ENCODE measurements around the gene FURIN. TPM values are rescaled to one million over a fixed set of nuclear protein-coding genes. Genes with fewer than 3 reads are reported as not detected.

FURIN gene
- total and polyA plus RNA-seq, 2 donors, result 11.5 to 36.7 TPM

- DNase-seq (ENCODE audit: low read depth in 6 of 9, low spot score in 9 of 9), result no peak
- H3K36me3 ChIP-seq (ENCODE audit: control insufficient read depth in 2 of 2, insufficient read depth in 2 of 2, low read length in 1 of 2), result no peaks in the 10 kb centered on the region
- no peak overlapping the region for H3K27ac ChIP-seq (ENCODE audit: low read depth in 1 of 2, low read length in 1 of 2)
- H3K4me3 ChIP-seq (ENCODE audit: low read length in 2 of 2), result no peak overlapping the region
- peaks cover 0 to 2% of the 10 kb centered on the region in 2 donors for H3K4me1 ChIP-seq (ENCODE audit: control insufficient read depth in 2 of 2, insufficient read depth in 2 of 2, low read length in 2 of 2)
- WGBS, result 93% methylated on average over 5 of the region's 5 CpGs
- H3K27me3 ChIP-seq (ENCODE audit: control insufficient read depth in 2 of 2, insufficient read depth in 1 of 2, low read length in 1 of 2), result no peaks in the 10 kb centered on the region
- H3K9me3 ChIP-seq (ENCODE audit: control insufficient read depth in 2 of 2, insufficient read depth in 1 of 2, low read length in 1 of 2), result no peaks in the 10 kb centered on the region
Observed at GRCh38 chr15:90862964-90863778, 5.2 kb upstream of the FURIN start.

- H3K4me3 ChIP-seq (ENCODE audit: low read length in 2 of 2), result no peak overlapping the region
- H3K9me3 ChIP-seq (ENCODE audit: control insufficient read depth in 2 of 2, insufficient read depth in 1 of 2, low read length in 1 of 2), result no peaks in the 10 kb centered on the region
- H3K4me1 ChIP-seq (ENCODE audit: control insufficient read depth in 2 of 2, insufficient read depth in 2 of 2, low read length in 2 of 2), result peaks cover 0 to 6% of the 10 kb centered on the region in 2 donors
- H3K27me3 ChIP-seq (ENCODE audit: control insufficient read depth in 2 of 2, insufficient read depth in 1 of 2, low read length in 1 of 2), result no peaks in the 10 kb centered on the region
- no peak for DNase-seq (ENCODE audit: low read depth in 6 of 9, low spot score in 9 of 9)
- H3K27ac ChIP-seq (ENCODE audit: low read depth in 1 of 2, low read length in 1 of 2), result no peak overlapping the region
- 95% methylated on average over 4 of the region's 4 CpGs for WGBS
- H3K36me3 ChIP-seq (ENCODE audit: control insufficient read depth in 2 of 2, insufficient read depth in 2 of 2, low read length in 1 of 2), result no peaks in the 10 kb centered on the region
Observed at GRCh38 chr15:90863987-90864386, 4.4 kb upstream of the FURIN start.

- H3K27ac ChIP-seq (ENCODE audit: low read depth in 1 of 2, low read length in 1 of 2), result no peak overlapping the region
- WGBS, result 98% methylated on average over 10 of the region's 10 CpGs
- DNase-seq (ENCODE audit: low read depth in 6 of 9, low spot score in 9 of 9), result no peak
Observed at GRCh38 chr15:90864507-90864906, 3.9 kb upstream of the FURIN start.

GRCh38 chr15:90865702-90866101 is 2.7 kb upstream of the FURIN start:
- WGBS, result 97% methylated on average over 4 of the region's 4 CpGs
- no peak for DNase-seq (ENCODE audit: low read depth in 6 of 9, low spot score in 9 of 9)
- Histone ChIP-seq H3K27me3 (ENCODE audit: control insufficient read depth in 2 of 2, insufficient read depth in 1 of 2, low read length in 1 of 2) (no peaks in the 10 kb centered on the region), H3K9me3 (ENCODE audit: control insufficient read depth in 2 of 2, insufficient read depth in 1 of 2, low read length in 1 of 2) (no peaks in the 10 kb centered on the region), H3K4me3 (ENCODE audit: low read length in 2 of 2) (no peak overlapping the region), H3K27ac (ENCODE audit: low read depth in 1 of 2, low read length in 1 of 2) (no peak overlapping the region), H3K36me3 (ENCODE audit: control insufficient read depth in 2 of 2, insufficient read depth in 2 of 2, low read length in 1 of 2) (no peaks in the 10 kb centered on the region), H3K4me1 (ENCODE audit: control insufficient read depth in 2 of 2, insufficient read depth in 2 of 2, low read length in 2 of 2) (peaks cover 14 to 23% of the 10 kb centered on the region in 2 donors)

More at GRCh38 chr15:90864507-90864906, 3.9 kb upstream of the FURIN start:
- Histone ChIP-seq H3K36me3 (ENCODE audit: control insufficient read depth in 2 of 2, insufficient read depth in 2 of 2, low read length in 1 of 2) (no peaks in the 10 kb centered on the region), H3K9me3 (ENCODE audit: control insufficient read depth in 2 of 2, insufficient read depth in 1 of 2, low read length in 1 of 2) (no peaks in the 10 kb centered on the region), H3K4me3 (ENCODE audit: low read length in 2 of 2) (no peak overlapping the region), H3K4me1 (ENCODE audit: control insufficient read depth in 2 of 2, insufficient read depth in 2 of 2, low read length in 2 of 2) (peaks cover 3 to 11% of the 10 kb centered on the region in 2 donors), H3K27me3 (ENCODE audit: control insufficient read depth in 2 of 2, insufficient read depth in 1 of 2, low read length in 1 of 2) (no peaks in the 10 kb centered on the region)

GRCh38 chr15:90866161-90866715 is 2.1 kb upstream of the FURIN start:
- no peak for DNase-seq (ENCODE audit: low read depth in 6 of 9, low spot score in 9 of 9)
- Histone ChIP-seq H3K9me3 (ENCODE audit: control insufficient read depth in 2 of 2, insufficient read depth in 1 of 2, low read length in 1 of 2) (no peaks in the 10 kb centered on the region), H3K27ac (ENCODE audit: low read depth in 1 of 2, low read length in 1 of 2) (no peak overlapping the region), H3K4me3 (ENCODE audit: low read length in 2 of 2) (no peak overlapping the region), H3K4me1 (ENCODE audit: control insufficient read depth in 2 of 2, insufficient read depth in 2 of 2, low read length in 2 of 2) (peaks cover 16 to 27% of the 10 kb centered on the region in 2 donors), H3K36me3 (ENCODE audit: control insufficient read depth in 2 of 2, insufficient read depth in 2 of 2, low read length in 1 of 2) (no peaks in the 10 kb centered on the region), H3K27me3 (ENCODE audit: control insufficient read depth in 2 of 2, insufficient read depth in 1 of 2, low read length in 1 of 2) (no peaks in the 10 kb centered on the region)
- WGBS, result 93% methylated on average over 16 of the region's 16 CpGs

GRCh38 chr15:90866800-90867199 is 1.6 kb upstream of the FURIN start:
- H3K27ac ChIP-seq (ENCODE audit: low read depth in 1 of 2, low read length in 1 of 2), result no peak overlapping the region
- no peaks in the 10 kb centered on the region for H3K27me3 ChIP-seq (ENCODE audit: control insufficient read depth in 2 of 2, insufficient read depth in 1 of 2, low read length in 1 of 2)
- WGBS, result 93% methylated on average over 3 of the region's 3 CpGs
- no peak overlapping the region for H3K4me3 ChIP-seq (ENCODE audit: low read length in 2 of 2)
- H3K9me3 ChIP-seq (ENCODE audit: control insufficient read depth in 2 of 2, insufficient read depth in 1 of 2, low read length in 1 of 2), result no peaks in the 10 kb centered on the region
- no peaks in the 10 kb centered on the region for H3K36me3 ChIP-seq (ENCODE audit: control insufficient read depth in 2 of 2, insufficient read depth in 2 of 2, low read length in 1 of 2)
- no peak for DNase-seq (ENCODE audit: low read depth in 6 of 9, low spot score in 9 of 9)
- peaks cover 16 to 27% of the 10 kb centered on the region in 2 donors for H3K4me1 ChIP-seq (ENCODE audit: control insufficient read depth in 2 of 2, insufficient read depth in 2 of 2, low read length in 2 of 2)

- no peak for DNase-seq (ENCODE audit: low read depth in 6 of 9, low spot score in 9 of 9)
- H3K36me3 ChIP-seq (ENCODE audit: control insufficient read depth in 2 of 2, insufficient read depth in 2 of 2, low read length in 1 of 2), result no peaks in the 10 kb centered on the region
- peaks cover 25 to 48% of the 10 kb centered on the region in 2 donors for H3K4me1 ChIP-seq (ENCODE audit: control insufficient read depth in 2 of 2, insufficient read depth in 2 of 2, low read length in 2 of 2)
- no peak overlapping the region for H3K4me3 ChIP-seq (ENCODE audit: low read length in 2 of 2)
- peaks cover 0 to 7% of the 10 kb centered on the region in 2 donors for H3K27me3 ChIP-seq (ENCODE audit: control insufficient read depth in 2 of 2, insufficient read depth in 1 of 2, low read length in 1 of 2)
- peak overlapping the region; percentile 34 to 35 for H3K27ac ChIP-seq (ENCODE audit: low read depth in 1 of 2, low read length in 1 of 2)
- no peaks in the 10 kb centered on the region for H3K9me3 ChIP-seq (ENCODE audit: control insufficient read depth in 2 of 2, insufficient read depth in 1 of 2, low read length in 1 of 2)
Observed at GRCh38 chr15:90869140-90869541, 753 bp downstream of the FURIN start.

- H3K27me3 ChIP-seq (ENCODE audit: control insufficient read depth in 2 of 2, insufficient read depth in 1 of 2, low read length in 1 of 2), result peaks cover 0 to 7% of the 10 kb centered on the region in 2 donors
- no peaks in the 10 kb centered on the region for H3K9me3 ChIP-seq (ENCODE audit: control insufficient read depth in 2 of 2, insufficient read depth in 1 of 2, low read length in 1 of 2)
- 55% methylated on average over 9 of the region's 9 CpGs for WGBS
- H3K27ac ChIP-seq (ENCODE audit: low read depth in 1 of 2, low read length in 1 of 2), result peak overlapping the region; percentile 1 to 38
- no peak overlapping the region for H3K4me3 ChIP-seq (ENCODE audit: low read length in 2 of 2)
- H3K36me3 ChIP-seq (ENCODE audit: control insufficient read depth in 2 of 2, insufficient read depth in 2 of 2, low read length in 1 of 2), result no peaks in the 10 kb centered on the region
- peak in 2 of 9 donors; percentile 30 to 56 for DNase-seq (ENCODE audit: low read depth in 6 of 9, low spot score in 9 of 9)
- H3K4me1 ChIP-seq (ENCODE audit: control insufficient read depth in 2 of 2, insufficient read depth in 2 of 2, low read length in 2 of 2), result peaks cover 25 to 50% of the 10 kb centered on the region in 2 donors
Observed at GRCh38 chr15:90869601-90870353, 1.4 kb downstream of the FURIN start.
